GM23338 (cell line): Measurements from ENCODE around the gene EHD1. TPM values are rescaled to one million over a fixed set of nuclear protein-coding genes. Genes with fewer than 3 reads are reported as not detected.

Experiments
- ATAC-seq: fragments of 200-7000 bp; cut with Tn5 transposase; 3 replicates; pipeline ENCODE4 v1.9.1; 2020
- DNase-seq: peaks from one replicate; pipeline ENCODE4 v3.0.0-alpha.2; 2015; ENCODE audit warnings: low spot score
- H2AFZ ChIP-seq: fragments of 200-600 bp; sonication (generic); 2 replicates; pipeline ENCODE4 v1.8.0; 2016; ENCODE audit warnings: antibody characterized with exemption, mild to moderate bottlenecking, moderate library complexity
- H3F3A ChIP-seq: fragments of 200-600 bp; sonication (generic); replicated peaks from 2 replicates; pipeline ENCODE4 v1.8.0; 2017; ENCODE audit warnings: antibody characterized with exemption, mixed run types, low read depth
- H3K27ac ChIP-seq: fragments of 200-600 bp; sonication (generic); 2 replicates; pipeline ENCODE4 v1.6.1; 2016; ENCODE audit warnings: low read depth
- H3K27me3 ChIP-seq: fragments of 200-600 bp; sonication (generic); 2 replicates; pipeline ENCODE4 v1.8.0; 2016; ENCODE audit warnings: mild to moderate bottlenecking, mixed run types, moderate library complexity; ENCODE audit not compliant: insufficient read depth
- H3K36me3 ChIP-seq: fragments of 200-600 bp; sonication (generic); 2 replicates; pipeline ENCODE4 v1.8.0; 2016; ENCODE audit warnings: mild to moderate bottlenecking; ENCODE audit not compliant: insufficient read depth
- H3K4me1 ChIP-seq: fragments of 200-600 bp; sonication (generic); 2 replicates; pipeline ENCODE4 v1.8.0; 2016; ENCODE audit warnings: mild to moderate bottlenecking, moderate library complexity; ENCODE audit not compliant: insufficient read depth
- H3K4me2 ChIP-seq: fragments of 200-600 bp; sonication (generic); 2 replicates; pipeline ENCODE4 v1.7.1; 2017; ENCODE audit warnings: mixed run types
- H3K4me3 ChIP-seq: fragments of 200-600 bp; sonication (generic); 2 replicates; pipeline ENCODE4 v1.6.1; 2016; ENCODE audit warnings: mixed run types
- H3K79me2 ChIP-seq: fragments of 200-600 bp; sonication (generic); replicated peaks from 2 replicates; pipeline ENCODE4 v1.8.0; 2017; ENCODE audit warnings: mild to moderate bottlenecking; ENCODE audit not compliant: insufficient read depth
- H3K9me2 ChIP-seq: fragments of 200-600 bp; sonication (generic); 2 replicates; pipeline ENCODE4 v1.8.0; 2017; ENCODE audit not compliant: insufficient read depth
- H4K20me1 ChIP-seq: fragments of 200-600 bp; sonication (generic); replicated peaks from 2 replicates; pipeline ENCODE4 v1.8.0; 2017; ENCODE audit warnings: mild to moderate bottlenecking; ENCODE audit not compliant: insufficient read depth
- H3K27ac Mint-ChIP-seq: 2 replicates; pipeline ENCODE4 v1.8.0; 2020; ENCODE audit warnings: inconsistent platforms, mild to moderate bottlenecking, moderate library complexity, mixed read lengths
- H3K27me3 Mint-ChIP-seq: 3 replicates; pipeline ENCODE4 v1.8.0; 2022; ENCODE audit warnings: low read depth, mild to moderate bottlenecking, moderate library complexity, mixed read lengths, inconsistent platforms; ENCODE audit not compliant: insufficient read depth, poor library complexity
- H3K36me3 Mint-ChIP-seq: 3 replicates; pipeline ENCODE4 v1.8.0; 2021; ENCODE audit warnings: low read depth, mild to moderate bottlenecking, inconsistent platforms, moderate library complexity, mixed read lengths
- H3K4me1 Mint-ChIP-seq: 3 replicates; pipeline ENCODE4 v1.8.0; 2020; ENCODE audit warnings: mild to moderate bottlenecking, inconsistent platforms, mixed read lengths
- H3K4me3 Mint-ChIP-seq: 3 replicates; pipeline ENCODE4 v1.8.0; 2021; ENCODE audit warnings: moderate library complexity, mild to moderate bottlenecking, inconsistent platforms, mixed read lengths
- H3K9me3 Mint-ChIP-seq: 3 replicates; pipeline ENCODE4 v1.8.0; 2020; ENCODE audit warnings: moderate library complexity, mild to moderate bottlenecking, inconsistent platforms, mixed read lengths
- CREB1 ChIP-seq: fragments of 250-450 bp; sonication (Bioruptor Pico); IDR thresholded peaks from 2 replicates; pipeline ENCODE4 v1.5.0; 2020; ENCODE audit warnings: low read depth, mild to moderate bottlenecking, moderate library complexity
- CTCF ChIP-seq, 2 experiments: fragments of 200-600 bp in 1 of 2; sonication (generic) in 1 of 2; conservative IDR thresholded peaks; 2 replicates each; pipeline versions ENCODE4 v1.5.1 to v1.6.1; 2016 to 2017; ENCODE audit warnings: antibody characterized with exemption in 2 of 2, low read depth in 2 of 2, mild to moderate bottlenecking in 2 of 2, moderate library complexity in 1 of 2
- ETS1 ChIP-seq: IDR thresholded peaks from 2 replicates; pipeline ENCODE4 v1.6.1; 2016; ENCODE audit warnings: antibody characterized with exemption
- EZH2 ChIP-seq: fragments of 200-600 bp; sonication (generic); IDR thresholded peaks from one replicate; pipeline ENCODE4 v1.8.0; 2017; ENCODE audit warnings: antibody characterized with exemption, mild to moderate bottlenecking, low read depth; ENCODE audit not compliant: unreplicated experiment
- EZH2phosphoT487 ChIP-seq: fragments of 200-600 bp; sonication (generic); IDR thresholded peaks from one replicate; pipeline ENCODE4 v1.8.1; 2018; ENCODE audit warnings: antibody characterized with exemption; ENCODE audit not compliant: unreplicated experiment
- JUNB ChIP-seq: IDR thresholded peaks from one replicate; pipeline ENCODE4 v1.6.1; 2016; ENCODE audit warnings: antibody characterized with exemption; ENCODE audit not compliant: unreplicated experiment
- NANOG ChIP-seq: IDR thresholded peaks from 2 replicates; pipeline ENCODE4 v1.6.1; 2016; ENCODE audit warnings: antibody characterized with exemption, borderline replicate concordance
- POLR2AphosphoS5 ChIP-seq: IDR thresholded peaks from 2 replicates; pipeline ENCODE4 v1.6.1; 2016; ENCODE audit warnings: antibody characterized with exemption, low read depth
- REST ChIP-seq: IDR thresholded peaks from one replicate; pipeline ENCODE4 v1.6.1; 2018; ENCODE audit warnings: antibody characterized with exemption; ENCODE audit not compliant: unreplicated experiment
- STAT1 ChIP-seq: IDR thresholded peaks from one replicate; pipeline ENCODE4 v1.6.1; 2016; ENCODE audit warnings: antibody characterized with exemption; ENCODE audit not compliant: unreplicated experiment
- ZNF114 ChIP-seq: fragments of 250-450 bp; sonication (Bioruptor Pico); IDR thresholded peaks from 2 replicates; pipeline ENCODE4 v1.5.0; 2020; ENCODE audit warnings: mild to moderate bottlenecking, moderate library complexity
- ZNF331 ChIP-seq: fragments of 250-450 bp; sonication (Bioruptor Pico); IDR thresholded peaks from 2 replicates; pipeline ENCODE4 v1.5.0; 2020; ENCODE audit warnings: low read depth, mild to moderate bottlenecking, moderate library complexity
- ZNF462 ChIP-seq: fragments of 250-450 bp; sonication (Bioruptor Pico); IDR thresholded peaks from 2 replicates; pipeline ENCODE4 v1.5.0; 2020; ENCODE audit warnings: mild to moderate bottlenecking, moderate library complexity
- polyA plus RNA-seq: library from polyadenylated mRNA; unstranded; fragments of >200 nt; fragmentation: Nextera tagmentation; extraction: Ambion mirVana; gene quantifications from 2 replicates; pipeline ENCODE4 v1.2.1, GENCODE V29; 2016
- total RNA-seq: library from RNA; depleted of rRNA; stranded (reverse); fragments of >200 nt; shearing (Covaris generic); gene quantifications from 2 replicates; pipeline ENCODE4 v1.2.3, GENCODE V29; 2014

The EHD1 gene
- total and polyA plus RNA-seq, 2 experiments from 2014 or later = 16.7 to 69.7 TPM

- Histone ChIP-seq H3K79me2 (no peaks in the 10 kb centered on the region), H3K4me3 (no peak overlapping the region), H3K9me2 (no peaks in the 10 kb centered on the region), H3K27ac (no peak overlapping the region), H4K20me1 (no peaks in the 10 kb centered on the region), H3K36me3 (no peaks in the 10 kb centered on the region), H3K4me1 (peaks cover 16% of the 10 kb centered on the region; the same call in 1 of the 2 replicates), H3K4me2 (no peak overlapping the region), H3F3A (0 out of 2 replicates have a peak, but pooled peaks cover 2% of the 10 kb centered on the region), H3K27me3 (no peaks in the 10 kb centered on the region), H2AFZ (no peak overlapping the region)
- H3K36me3 Mint-ChIP-seq = no peaks in the 10 kb centered on the region; the same call in 2 of the 3 replicates
- ATAC-seq (no peak), DNase-seq (no peak)
- H3K4me1 Mint-ChIP-seq = peaks cover 20% of the 10 kb centered on the region
- TF ChIP-seq STAT1 = no peak
- no peak for TF ChIP-seq EZH2
- TF ChIP-seq ZNF114 (CRISPR knock-in tag) = no peak
- no peak for TF ChIP-seq ETS1
- no peak for TF ChIP-seq REST
- no peak for TF ChIP-seq EZH2phosphoT487
- TF ChIP-seq CREB1 = no peak
- TF ChIP-seq ZNF331 (CRISPR knock-in tag) = no peak
- TF ChIP-seq ZNF462 (CRISPR knock-in tag) = no peak
- TF ChIP-seq CTCF (conservative IDR thresholded peaks at IDR 0.05; ENCODE audit: low read depth in 2 of 2) = no peak
- no peak for TF ChIP-seq NANOG
- no peak for TF ChIP-seq JUNB
- no peak for TF ChIP-seq POLR2AphosphoS5
- H3K9me3 Mint-ChIP-seq = no peaks in the 10 kb centered on the region
- H3K4me3 Mint-ChIP-seq = no peak overlapping the region; the same call in 2 of the 3 replicates
- H3K27ac Mint-ChIP-seq = no peak overlapping the region
- peaks cover 10% of the 10 kb centered on the region for H3K27me3 Mint-ChIP-seq
Observed at GRCh38 chr11:64891880-64892279, 13.5 kb upstream of the EHD1 start.
